ENCODE data around the gene MAP6D1.

- no peak for TF ChIP-seq CTCF (conservative IDR thresholded peaks at IDR 0.05; ENCODE audit: low read length)
- TF ChIP-seq EZH2phosphoT487 (IDR thresholded peaks at IDR 0.05; ENCODE audit: borderline replicate concordance), result no peak
Measured at GRCh38 chr3:183808355-183808754, 17.0 kb downstream of the MAP6D1 start.

All from Loucy (cell line).